ENCODE results near the gene FAM53A.
A peak's percentile ranks its signal among the peaks of the same experiment; 100 is the strongest.
"Not testable (repeated sequence)": the region's sequence is repeated elsewhere in the genome, so short reads cannot be mapped to it uniquely, and the experiment has no call there.

Gene FAM53A

GRCh38 chr4:1684506-1685234 is 557 bp upstream of the FAM53A start:
- DNase-seq, result no peak

GRCh38 chr4:1683261-1683735 is 815 bp downstream of the FAM53A start:
- DNase-seq, result peak; percentile 62

- no peak for DNase-seq
Measured at GRCh38 chr4:1682860-1683259, 1.3 kb downstream of the FAM53A start.

GRCh38 chr4:1678244-1678643 is 5.9 kb downstream of the FAM53A start:
- DNase-seq, result no peak

- no peak for DNase-seq
Measured at GRCh38 chr4:1676605-1677525, 7.2 kb downstream of the FAM53A start.

GRCh38 chr4:1675802-1676137 is 8.3 kb downstream of the FAM53A start:
- no peak for DNase-seq

- DNase-seq, result no peak
Measured at GRCh38 chr4:1675136-1675801, 8.8 kb downstream of the FAM53A start.

GRCh38 chr4:1674682-1675081 is 9.4 kb downstream of the FAM53A start:
- no peak for DNase-seq

GRCh38 chr4:1673671-1674070 is 10.4 kb downstream of the FAM53A start:
- DNase-seq, result no peak

GRCh38 chr4:1671011-1671410 is 13.1 kb downstream of the FAM53A start:
- not testable (repeated sequence) for DNase-seq

GRCh38 chr4:1670279-1670678 is 13.8 kb downstream of the FAM53A start:
- no peak for DNase-seq

GRCh38 chr4:1669850-1670249 is 14.3 kb downstream of the FAM53A start:
- no peak for DNase-seq

- DNase-seq, result no peak
Measured at GRCh38 chr4:1669270-1669669, 14.8 kb downstream of the FAM53A start.

- DNase-seq, result no peak
Measured at GRCh38 chr4:1668488-1668840, 15.6 kb downstream of the FAM53A start.

- no peak for DNase-seq
Measured at GRCh38 chr4:1667273-1667672, 16.8 kb downstream of the FAM53A start.

GRCh38 chr4:1666391-1666790 is 17.7 kb downstream of the FAM53A start:
- DNase-seq, result no peak

GRCh38 chr4:1664141-1664540 is 20.0 kb downstream of the FAM53A start:
- no peak for DNase-seq

- no peak for DNase-seq
Measured at GRCh38 chr4:1663549-1663948, 20.6 kb downstream of the FAM53A start.

GRCh38 chr4:1661695-1662094 is 22.4 kb downstream of the FAM53A start:
- DNase-seq, result no peak

- DNase-seq, result no peak
Measured at GRCh38 chr4:1660948-1661677, 23.0 kb downstream of the FAM53A start.

GRCh38 chr4:1659104-1660043 is 24.7 kb downstream of the FAM53A start:
- DNase-seq, result no peak

- no peak for DNase-seq
Measured at GRCh38 chr4:1658581-1658980, 25.5 kb downstream of the FAM53A start.
